Measurements from ENCODE around the gene ZIC4.

The ZIC4 gene

GRCh38 chr3:147404000-147404799 is 2.1 kb downstream of the ZIC4 start:
- no peak for DNase-seq

DNA sequence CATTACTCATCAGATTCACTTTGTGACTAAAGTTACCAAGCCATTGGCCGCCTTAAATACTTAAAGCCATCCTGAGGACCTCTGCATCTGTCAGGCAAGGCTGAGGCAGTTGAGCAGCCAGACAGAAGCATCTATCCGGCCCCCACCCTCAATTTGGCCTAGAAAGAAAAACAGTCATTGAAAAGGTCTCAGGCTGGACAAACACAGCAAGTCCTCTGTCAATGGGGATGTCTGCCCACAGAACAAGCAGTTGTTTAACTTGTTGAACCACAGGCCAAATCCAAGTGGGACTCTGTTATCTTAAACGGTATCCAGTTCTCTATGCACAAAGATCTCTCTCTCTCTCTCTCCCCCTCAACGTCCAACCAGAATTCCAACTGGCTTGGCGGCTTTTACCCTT is 2.8 kb downstream of the ZIC4 start:
- no peak for DNase-seq

GRCh38 chr3:147402159-147402558 is 4.2 kb downstream of the ZIC4 start:
- DNase-seq, result no peak

DNA sequence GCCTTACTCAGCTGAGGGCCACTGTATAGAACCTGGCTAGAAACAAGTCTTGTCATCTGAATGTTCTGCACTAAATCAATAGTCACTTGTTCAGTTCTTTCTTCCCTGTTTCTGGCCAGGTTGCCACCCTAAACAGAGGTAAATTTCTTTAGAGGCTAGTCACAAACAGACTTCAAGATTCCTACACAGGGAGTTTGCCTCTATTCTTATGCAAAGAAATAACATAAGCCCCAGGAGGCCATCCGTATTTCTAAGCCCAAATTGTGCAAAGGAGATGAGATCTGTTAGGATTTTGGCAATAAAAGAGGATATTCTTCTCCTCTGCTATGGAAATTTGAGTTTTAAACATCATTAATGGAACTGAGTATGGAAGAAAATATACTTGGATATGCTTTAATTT is 4.9 kb downstream of the ZIC4 start:
- no peak for DNase-seq

DNA sequence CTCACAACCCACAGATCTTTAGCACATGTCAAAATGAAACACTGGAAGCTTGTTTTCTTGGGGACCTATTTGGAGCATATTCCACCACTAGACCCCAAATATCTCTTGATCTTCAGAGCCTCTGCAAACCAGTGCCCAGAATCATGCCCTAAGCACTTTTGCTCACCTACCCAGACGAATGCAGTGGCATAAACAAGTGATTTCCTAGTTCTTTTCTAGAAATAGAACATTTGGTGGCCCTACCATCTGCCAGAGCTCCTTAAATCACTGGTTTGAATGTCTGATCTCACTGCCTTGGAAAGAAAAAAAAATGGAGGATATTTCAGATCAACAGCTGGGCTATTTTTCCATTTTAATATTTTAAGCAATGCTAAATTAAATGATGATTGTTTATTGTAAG is 5.3 kb downstream of the ZIC4 start:
- no peak for DNase-seq

DNA sequence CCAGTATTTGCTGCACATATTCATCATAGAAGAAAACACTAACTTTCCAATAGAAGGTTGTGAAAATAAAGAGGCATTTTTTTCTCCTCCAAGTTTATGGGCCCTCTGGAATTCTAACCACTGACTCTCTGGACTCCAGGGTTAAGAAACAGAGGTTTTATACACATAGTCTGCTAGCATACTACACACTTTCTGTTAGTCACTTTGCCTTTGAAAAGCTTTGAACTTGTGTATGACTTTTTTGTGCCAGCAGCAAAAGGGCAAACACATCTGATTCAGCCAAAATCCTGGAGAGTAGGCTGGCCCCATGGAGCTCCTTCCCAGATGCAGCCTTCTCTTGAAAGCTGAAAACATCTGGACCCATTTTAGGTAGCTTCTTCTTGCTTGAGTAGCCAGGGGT is 6.2 kb downstream of the ZIC4 start:
- no peak for DNase-seq

GRCh38 chr3:147398813-147399534 is 7.4 kb downstream of the ZIC4 start:
- no peak for DNase-seq

- DNase-seq, result no peak
Measured at GRCh38 chr3:147397875-147398812, 8.2 kb downstream of the ZIC4 start.

- DNase-seq, result no peak
Measured at GRCh38 chr3:147397155-147397874, 9.0 kb downstream of the ZIC4 start.

GRCh38 chr3:147396712-147397046 is 9.7 kb downstream of the ZIC4 start:
- DNase-seq, result no peak

DNA sequence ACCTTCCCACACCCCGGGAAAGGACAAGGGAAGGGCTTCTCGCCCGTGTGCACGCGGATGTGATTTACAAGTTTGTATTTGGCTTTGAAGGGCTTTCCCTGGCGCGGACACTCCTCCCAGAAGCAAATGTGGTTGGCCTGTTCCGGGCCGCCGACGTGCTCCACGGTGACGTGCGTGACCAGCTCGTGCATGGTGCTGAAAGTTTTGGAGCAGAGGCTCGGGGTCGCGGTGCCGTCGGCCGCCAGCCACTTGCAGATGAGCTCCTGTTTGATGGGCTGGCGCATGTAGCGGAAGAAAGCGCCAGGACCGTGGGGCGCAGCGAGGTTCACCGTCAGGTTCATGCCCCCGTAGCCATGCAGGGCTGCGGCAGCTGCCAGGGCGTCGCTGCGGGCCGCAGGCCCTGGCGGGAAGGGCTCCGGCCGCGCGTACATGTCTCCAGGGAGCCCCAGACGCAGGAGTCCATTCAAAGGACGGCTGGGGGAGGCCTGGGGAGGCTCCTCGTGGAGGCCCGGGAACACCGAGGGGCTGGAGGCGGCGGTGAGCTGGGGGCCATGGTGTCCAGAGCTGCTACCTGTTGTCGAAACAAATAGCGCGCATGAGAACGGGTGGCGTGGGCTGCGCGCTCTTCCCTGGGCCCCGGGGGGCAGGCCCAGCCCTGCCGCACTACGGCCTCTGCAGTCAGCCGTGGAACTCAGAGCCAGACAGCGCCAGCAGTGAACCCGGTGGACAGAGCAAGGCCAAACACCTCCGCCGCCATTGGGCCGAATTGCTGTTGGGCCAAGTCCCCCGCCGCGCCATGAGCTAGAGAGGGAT is 10.2 kb downstream of the ZIC4 start:
- no peak for DNase-seq

- DNase-seq, result no peak
Measured at GRCh38 chr3:147394884-147395225, 11.5 kb downstream of the ZIC4 start.

GRCh38 chr3:147393943-147394883 is 12.1 kb downstream of the ZIC4 start:
- DNase-seq, result no peak

GRCh38 chr3:147393261-147393942 is 12.9 kb downstream of the ZIC4 start:
- peak; percentile 72 to 80 for DNase-seq

DNA sequence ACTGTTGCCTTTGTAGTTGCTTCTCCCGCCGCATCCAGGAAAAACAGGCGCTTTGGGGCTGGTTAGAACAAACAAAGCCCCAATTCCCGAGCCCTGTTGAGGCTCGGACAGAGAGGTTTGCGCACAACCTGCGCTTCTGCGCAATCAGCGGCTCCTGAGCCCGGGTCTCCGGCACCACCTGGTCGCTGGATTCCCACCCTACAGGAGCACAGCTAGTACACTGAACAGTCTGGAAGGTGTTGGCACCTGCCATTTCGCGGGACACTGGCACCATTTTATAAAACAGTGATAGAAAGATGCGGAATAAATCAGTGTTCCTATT is 13.8 kb downstream of the ZIC4 start:
- peak; percentile 15 to 35 for DNase-seq

DNA sequence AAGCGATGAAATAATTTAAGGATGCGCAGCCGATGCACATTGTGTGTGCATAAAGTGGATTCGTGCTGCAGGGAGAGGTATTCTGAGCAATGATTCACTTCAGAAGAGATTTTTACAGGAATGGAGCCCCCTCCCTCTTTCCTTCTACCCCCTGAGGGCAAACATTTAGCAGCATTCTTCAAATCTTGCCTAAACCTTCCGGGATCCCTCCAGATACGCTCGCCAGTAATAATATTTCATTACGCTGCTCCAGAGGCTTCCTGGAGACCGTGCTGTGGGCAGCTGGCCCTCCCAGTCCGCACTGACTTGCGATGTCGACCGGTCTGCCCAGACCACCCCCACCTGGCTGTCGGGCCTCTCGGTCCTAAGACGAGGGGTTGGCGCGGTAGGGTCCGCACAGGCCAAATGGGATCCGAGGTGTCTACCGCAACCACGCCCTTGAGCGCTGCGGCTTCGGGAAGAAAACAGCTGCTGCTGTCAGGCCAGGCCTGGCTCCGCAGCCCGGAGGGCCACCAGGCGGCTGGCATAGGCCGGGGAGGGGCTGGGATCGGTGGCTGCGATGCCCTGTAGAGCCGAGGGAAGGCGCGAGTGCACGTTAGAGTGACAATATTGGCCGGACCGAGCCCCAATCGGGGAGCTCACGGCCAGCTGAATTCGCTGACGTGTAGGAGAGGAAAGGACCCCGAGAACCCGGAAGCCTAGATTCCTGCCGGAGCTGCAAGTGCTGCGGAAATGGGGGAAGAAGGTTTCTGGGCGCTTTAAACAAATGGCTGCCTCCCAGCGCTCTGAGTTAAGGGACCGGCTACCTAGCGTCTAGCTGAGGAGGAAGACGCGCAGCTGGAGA is 14.3 kb downstream of the ZIC4 start:
- DNase-seq, result peak; percentile 35 to 44

DNA sequence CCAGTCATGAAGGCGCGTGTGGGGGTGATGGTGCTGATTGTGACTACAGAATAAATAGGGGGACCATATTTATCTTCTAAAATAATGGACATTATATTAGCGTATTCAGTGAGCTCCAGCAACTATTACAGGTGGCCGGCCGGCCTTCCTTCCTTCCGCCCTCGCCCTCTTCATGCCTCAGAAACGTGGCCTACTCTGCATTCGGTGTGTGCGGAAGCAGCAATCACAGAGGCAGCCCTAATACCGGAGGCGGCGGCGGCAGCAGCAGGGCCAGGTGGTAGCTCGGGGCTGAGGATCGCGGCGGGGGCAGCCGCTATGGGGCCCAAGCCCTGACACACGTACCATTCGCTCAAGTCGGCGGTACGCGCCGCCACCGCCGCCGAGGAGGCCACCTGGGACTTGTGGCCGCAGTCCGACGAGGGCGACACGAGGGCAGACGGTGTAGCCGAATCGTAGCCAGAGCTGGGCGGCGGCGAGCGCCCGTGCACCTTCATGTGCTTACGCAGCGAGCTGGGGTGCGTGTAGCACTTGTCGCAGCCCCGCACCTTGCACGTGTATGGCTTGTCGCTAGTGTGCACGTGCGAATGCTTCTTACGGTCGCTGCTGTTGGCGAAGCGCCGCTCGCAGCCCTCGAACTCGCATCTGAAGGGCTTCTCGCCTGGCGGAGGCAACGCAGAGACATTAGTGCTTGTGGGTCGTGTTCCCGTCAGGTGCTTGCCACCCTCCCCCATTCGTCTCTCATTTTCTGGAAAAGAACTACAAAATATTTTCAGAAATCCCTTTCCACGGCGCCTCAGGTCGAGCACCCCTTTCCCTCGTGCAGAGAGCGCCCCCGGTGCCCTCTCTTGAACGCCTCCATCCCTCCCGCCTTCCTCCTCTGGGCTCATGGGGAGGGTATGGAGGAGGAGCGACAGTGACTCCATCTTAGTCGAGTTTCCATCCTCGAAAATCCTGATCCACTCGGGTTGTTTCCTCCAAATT is 15.5 kb downstream of the ZIC4 start:
- no peak for DNase-seq

DNA sequence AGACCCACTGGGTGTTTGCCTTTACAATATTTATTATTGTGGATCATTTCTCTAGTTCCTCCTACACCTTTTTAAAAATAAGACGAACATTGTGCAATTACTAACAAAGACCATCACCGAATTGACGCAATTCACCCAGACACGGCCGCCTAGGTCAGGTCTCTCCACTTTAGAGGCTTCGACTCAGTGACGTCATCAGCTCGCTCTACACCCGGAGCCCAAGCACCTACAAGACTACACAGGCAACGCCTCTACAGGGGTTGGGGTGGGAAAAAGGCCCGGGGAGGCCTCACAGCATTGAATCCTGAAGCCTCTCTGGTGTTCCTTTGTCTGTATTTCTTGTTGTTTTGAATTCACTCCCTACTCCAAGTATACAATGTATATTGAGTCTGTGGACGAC is 16.6 kb downstream of the ZIC4 start:
- DNase-seq, result no peak
